Chondrocyte (in vitro differentiated cells): Measurements from ENCODE around the gene TMC5. TPM values are rescaled to one million over a fixed set of nuclear protein-coding genes. Genes with fewer than 3 reads are reported as not detected.

Experiments used
- DNase-seq: peaks from one replicate; pipeline ENCODE4 v3.0.0; 2021; ENCODE audit warnings: mixed read lengths, low spot score
- H3K27ac Mint-ChIP-seq: one replicate; pipeline ENCODE4 v1.8.0; 2021; ENCODE audit warnings: mild to moderate bottlenecking, moderate library complexity, mixed read lengths; ENCODE audit not compliant: unreplicated experiment
- H3K27me3 Mint-ChIP-seq: 2 replicates; pipeline ENCODE4 v1.8.0; 2021; ENCODE audit warnings: low read depth, mixed read lengths
- H3K36me3 Mint-ChIP-seq: 2 replicates; pipeline ENCODE4 v1.8.0; 2021; ENCODE audit warnings: low read depth, mixed read lengths
- H3K4me1 Mint-ChIP-seq: 2 replicates; pipeline ENCODE4 v1.8.0; 2021; ENCODE audit warnings: low read depth, mild to moderate bottlenecking, mixed read lengths
- H3K4me3 Mint-ChIP-seq: one replicate; pipeline ENCODE4 v1.8.0; 2021; ENCODE audit warnings: mild to moderate bottlenecking, moderate library complexity, mixed read lengths; ENCODE audit not compliant: unreplicated experiment
- H3K9me3 Mint-ChIP-seq: 2 replicates; pipeline ENCODE4 v1.8.0; 2021; ENCODE audit warnings: low read depth, mixed read lengths
- CTCF ChIP-seq: fragments of 200-600 bp; sonication (generic); IDR thresholded peaks from 2 replicates; pipeline ENCODE4 v1.5.0; 2021; ENCODE audit warnings: antibody characterized with exemption, mild to moderate bottlenecking, moderate library complexity
- total RNA-seq: library from RNA; stranded (reverse); gene quantifications from 3 replicates; pipeline ENCODE4 v1.2.1, GENCODE V29; 2021

The TMC5 gene
- total RNA-seq, 1 donor from 2014 or later: not detected

- no peak for DNase-seq
- no peak overlapping the region for H3K4me3 Mint-ChIP-seq
- peaks cover 9% of the 10 kb centered on the region for H3K27me3 Mint-ChIP-seq
- H3K9me3 Mint-ChIP-seq: no peaks in the 10 kb centered on the region
- no peak overlapping the region for H3K27ac Mint-ChIP-seq
- no peak for TF ChIP-seq CTCF
- no peaks in the 10 kb centered on the region for H3K4me1 Mint-ChIP-seq
- no peaks in the 10 kb centered on the region for H3K36me3 Mint-ChIP-seq
Observed at GRCh38 chr16:19378511-19378910, 39.2 kb upstream of the TMC5 start.

GRCh38 chr16:19379838-19380237 lies 37.8 kb upstream of the TMC5 start:
- Mint-ChIP-seq H3K27ac (no peak overlapping the region), H3K36me3 (no peaks in the 10 kb centered on the region), H3K4me1 (no peaks in the 10 kb centered on the region), H3K27me3 (peaks cover 7% of the 10 kb centered on the region), H3K4me3 (no peak overlapping the region), H3K9me3 (no peaks in the 10 kb centered on the region)
- no peak for DNase-seq
- TF ChIP-seq CTCF: no peak

GRCh38 chr16:19380328-19380727 lies 37.4 kb upstream of the TMC5 start:
- DNase-seq: no peak
- Mint-ChIP-seq H3K36me3 (no peaks in the 10 kb centered on the region), H3K9me3 (no peaks in the 10 kb centered on the region), H3K27me3 (peaks cover 11% of the 10 kb centered on the region), H3K4me3 (no peak overlapping the region), H3K4me1 (no peaks in the 10 kb centered on the region), H3K27ac (no peak overlapping the region)
- TF ChIP-seq CTCF: no peak

GRCh38 chr16:19382084-19382801 lies 35.4 kb upstream of the TMC5 start:
- Mint-ChIP-seq H3K9me3 (no peaks in the 10 kb centered on the region), H3K4me3 (no peak overlapping the region), H3K4me1 (no peaks in the 10 kb centered on the region), H3K36me3 (no peaks in the 10 kb centered on the region), H3K27me3 (peaks cover 16% of the 10 kb centered on the region), H3K27ac (no peak overlapping the region)
- no peak for TF ChIP-seq CTCF
- DNase-seq: no peak

GRCh38 chr16:19382887-19383816 lies 34.5 kb upstream of the TMC5 start:
- H3K4me1 Mint-ChIP-seq: no peaks in the 10 kb centered on the region
- no peaks in the 10 kb centered on the region for H3K36me3 Mint-ChIP-seq
- no peak overlapping the region for H3K27ac Mint-ChIP-seq
- no peak overlapping the region for H3K4me3 Mint-ChIP-seq
- DNase-seq: no peak
- peaks cover 18% of the 10 kb centered on the region for H3K27me3 Mint-ChIP-seq
- no peak for TF ChIP-seq CTCF
- H3K9me3 Mint-ChIP-seq: no peaks in the 10 kb centered on the region
